ENCODE results near the gene LSR. TPM values are rescaled to one million over a fixed set of nuclear protein-coding genes. Genes with fewer than 3 reads are reported as not detected.

Gene LSR
- total RNA-seq, 1 donor from 2014 or later: 147 TPM

GRCh38 chr19:35206379-35206778 is 42.4 kb upstream of the LSR start:
- H3K4me3 ChIP-seq (ENCODE audit: low read depth, low read length): no peak overlapping the region
- peaks cover 2% of the 10 kb centered on the region for H3K27me3 ChIP-seq (ENCODE audit: control insufficient read depth, insufficient read depth, low read length)
- no peak for DNase-seq (ENCODE audit: low read depth)
- H3K36me3 ChIP-seq (ENCODE audit: control insufficient read depth, insufficient read depth, low read length): no peaks in the 10 kb centered on the region
- no peak for TF ChIP-seq CTCF (IDR thresholded peaks at IDR 0.05; ENCODE audit: insufficient read depth, low read length, poor library complexity, severe bottlenecking)

GRCh38 chr19:35206855-35207254 is 41.9 kb upstream of the LSR start:
- DNase-seq (ENCODE audit: low read depth): no peak
- no peak for TF ChIP-seq CTCF (IDR thresholded peaks at IDR 0.05; ENCODE audit: insufficient read depth, low read length, poor library complexity, severe bottlenecking)

GRCh38 chr19:35207391-35207871 is 41.4 kb upstream of the LSR start:
- no peak overlapping the region for H3K4me3 ChIP-seq (ENCODE audit: low read depth, low read length)
- no peak for TF ChIP-seq CTCF (IDR thresholded peaks at IDR 0.05; ENCODE audit: insufficient read depth, low read length, poor library complexity, severe bottlenecking)
- no peak for DNase-seq (ENCODE audit: low read depth)
- peaks cover 2% of the 10 kb centered on the region for H3K27me3 ChIP-seq (ENCODE audit: control insufficient read depth, insufficient read depth, low read length)
- no peaks in the 10 kb centered on the region for H3K36me3 ChIP-seq (ENCODE audit: control insufficient read depth, insufficient read depth, low read length)

More at GRCh38 chr19:35206855-35207254, 41.9 kb upstream of the LSR start:
- H3K36me3 ChIP-seq (ENCODE audit: control insufficient read depth, insufficient read depth, low read length): no peaks in the 10 kb centered on the region
- peaks cover 2% of the 10 kb centered on the region for H3K27me3 ChIP-seq (ENCODE audit: control insufficient read depth, insufficient read depth, low read length)
- H3K4me3 ChIP-seq (ENCODE audit: low read depth, low read length): no peak overlapping the region

- no peak for TF ChIP-seq CTCF (IDR thresholded peaks at IDR 0.05; ENCODE audit: insufficient read depth, low read length, poor library complexity, severe bottlenecking)
- H3K4me3 ChIP-seq (ENCODE audit: low read depth, low read length): no peak overlapping the region
- no peak for DNase-seq (ENCODE audit: low read depth)
- H3K36me3 ChIP-seq (ENCODE audit: control insufficient read depth, insufficient read depth, low read length): no peaks in the 10 kb centered on the region
- H3K27me3 ChIP-seq (ENCODE audit: control insufficient read depth, insufficient read depth, low read length): peaks cover 2% of the 10 kb centered on the region
These were observed 40.7 kb upstream of the LSR start for GRCh38 chr19:35208121-35208520.

GRCh38 chr19:35209646-35210045 is 39.2 kb upstream of the LSR start:
- no peak for TF ChIP-seq CTCF (IDR thresholded peaks at IDR 0.05; ENCODE audit: insufficient read depth, low read length, poor library complexity, severe bottlenecking)
- H3K4me3 ChIP-seq (ENCODE audit: low read depth, low read length): no peak overlapping the region

GRCh38 chr19:35211545-35212230 is 37.1 kb upstream of the LSR start:
- Histone ChIP-seq H3K4me3 (ENCODE audit: low read depth, low read length) (no peak overlapping the region), H3K27me3 (ENCODE audit: control insufficient read depth, insufficient read depth, low read length) (no peaks in the 10 kb centered on the region), H3K36me3 (ENCODE audit: control insufficient read depth, insufficient read depth, low read length) (no peaks in the 10 kb centered on the region)
- TF ChIP-seq CTCF (IDR thresholded peaks at IDR 0.05; ENCODE audit: insufficient read depth, low read length, poor library complexity, severe bottlenecking): no peak
- DNase-seq (ENCODE audit: low read depth): no peak

More at GRCh38 chr19:35209646-35210045, 39.2 kb upstream of the LSR start:
- Histone ChIP-seq H3K36me3 (ENCODE audit: control insufficient read depth, insufficient read depth, low read length) (no peaks in the 10 kb centered on the region), H3K27me3 (ENCODE audit: control insufficient read depth, insufficient read depth, low read length) (peaks cover 2% of the 10 kb centered on the region)
- DNase-seq (ENCODE audit: low read depth): no peak
